Keratinocyte (primary cell): Measurements from ENCODE around the gene PVRIG. TPM values are rescaled to one million over a fixed set of nuclear protein-coding genes. Genes with fewer than 3 reads are reported as not detected.

Experiments used
- DNase-seq: peaks from one replicate; pipeline ENCODE4 v3.0.0-alpha.2; 2011; ENCODE audit warnings: low read depth, missing footprints, low spot score
- FAIRE-seq: peaks from 2 replicates; lab custom pipeline; 2011; peaks lifted over from hg19 to GRCh38; lab: Jason Lieb, UNC
- H2AFZ ChIP-seq: 2 replicates; pipeline ENCODE4 v1.6.0; 2012; ENCODE audit warnings: low read length, control low read depth, inconsistent platforms; ENCODE audit not compliant: control insufficient read depth
- H3K27ac ChIP-seq: 2 replicates; pipeline ENCODE4 v1.5.1; 2011; ENCODE audit warnings: low read length; ENCODE audit not compliant: control insufficient read depth, insufficient read depth
- H3K27me3 ChIP-seq: 3 replicates; pipeline ENCODE4 v1.6.0; 2011; ENCODE audit warnings: low read length; ENCODE audit not compliant: control insufficient read depth, insufficient read depth; ENCODE audit errors: extremely low read depth
- H3K36me3 ChIP-seq, 2 experiments: 2 replicates in 1 of 2; 3 replicates in 1 of 2; pipeline ENCODE4 v1.5.1; 2011; ENCODE audit warnings: low read length in 2 of 2, mild to moderate bottlenecking in 1 of 2; ENCODE audit not compliant: control insufficient read depth in 2 of 2, insufficient read depth in 2 of 2; ENCODE audit errors: extremely low read depth in 1 of 2
- H3K4me1 ChIP-seq: 3 replicates; pipeline ENCODE4 v1.5.1; 2011; ENCODE audit warnings: low read length; ENCODE audit not compliant: control insufficient read depth, insufficient read depth; ENCODE audit errors: extremely low read depth
- H3K4me2 ChIP-seq: 3 replicates; pipeline ENCODE4 v1.6.0; 2011; ENCODE audit warnings: low read depth, low read length; ENCODE audit not compliant: control insufficient read depth, insufficient read depth; ENCODE audit errors: extremely low read depth
- H3K4me3 ChIP-seq, 3 experiments: fragments of 200-600 bp in 1 of 3; sonication (generic) in 1 of 3; 2 replicates in 2 of 3; 3 replicates in 1 of 3; pipeline ENCODE4 v1.5.1; 2011 to 2016; ENCODE audit warnings: low read length in 3 of 3, mild to moderate bottlenecking in 3 of 3, control low read depth in 2 of 3, inconsistent platforms in 1 of 3, low read depth in 1 of 3, mixed read lengths in 1 of 3, mixed run types in 1 of 3, moderate library complexity in 1 of 3; ENCODE audit not compliant: control insufficient read depth in 2 of 3, insufficient read depth in 2 of 3; ENCODE audit errors: extremely low read depth in 1 of 3
- H3K79me2 ChIP-seq: 2 replicates; pipeline ENCODE4 v1.6.0; 2012; ENCODE audit warnings: low read length; ENCODE audit not compliant: control insufficient read depth, insufficient read depth
- H3K9ac ChIP-seq: 3 replicates; pipeline ENCODE4 v1.6.0; 2011; ENCODE audit warnings: low read length; ENCODE audit not compliant: control insufficient read depth, insufficient read depth; ENCODE audit errors: extremely low read depth
- H3K9me1 ChIP-seq: 3 replicates; pipeline ENCODE4 v1.6.0; 2011; ENCODE audit warnings: low read length; ENCODE audit not compliant: control insufficient read depth, insufficient read depth; ENCODE audit errors: extremely low read depth
- H3K9me3 ChIP-seq: 2 replicates; pipeline ENCODE4 v1.5.1; 2012; ENCODE audit warnings: low read depth, low read length; ENCODE audit not compliant: control insufficient read depth
- H4K20me1 ChIP-seq: 3 replicates; pipeline ENCODE4 v1.6.0; 2011; ENCODE audit warnings: low read length; ENCODE audit not compliant: control insufficient read depth, insufficient read depth; ENCODE audit errors: extremely low read depth
- CTCF ChIP-seq, 3 experiments: IDR thresholded peaks in 1 of 3; conservative IDR thresholded peaks in 1 of 3; optimal IDR thresholded peaks in 1 of 3; 2 replicates in 2 of 3; 3 replicates in 1 of 3; pipeline versions ENCODE3 to v1.5.1; 2011; ENCODE audit warnings: low read length in 3 of 3, mild to moderate bottlenecking in 3 of 3, moderate library complexity in 2 of 3, control low read depth in 1 of 3, inconsistent platforms in 1 of 3; ENCODE audit not compliant: insufficient read depth in 2 of 3; ENCODE audit errors: extremely low read depth in 1 of 3
- EZH2 ChIP-seq: IDR thresholded peaks from one replicate; pipeline ENCODE4 v1.6.1; 2012; ENCODE audit warnings: inconsistent platforms, mild to moderate bottlenecking, low read length, moderate library complexity
- dilution Hi-C: fragments of 300-500 bp; cut with MboI; formaldehyde crosslinking; loops from one replicate; pipeline ENCODE4 v1.7.0; 2020; ENCODE audit warnings: low sequenced_read_pairs; ENCODE audit not compliant: extremely low pct_ligation_motif_present
- polyA plus RNA-seq, 5 experiments: library from polyadenylated mRNA; depleted of rRNA in 3 of 5; stranded (reverse) in 3 of 5; stranded (forward) in 1 of 5; unstranded in 1 of 5; fragments of >200 nt; gene quantifications; 1 replicate in 1 of 5; 2 replicates in 3 of 5; 3 replicates in 1 of 5; pipeline versions ENCODE4 v1.2.1 to v1.2.3, GENCODE V29; 2011 to 2012; ENCODE audit warnings: missing spikeins in 2 of 5, low read depth in 1 of 5, low replicate concordance in 1 of 5

The PVRIG gene
- polyA plus RNA-seq, 1 donor (not counting 4 experiments of a cell fraction or from before 2014, with no cell fraction given), result 0.41 TPM

DNA sequence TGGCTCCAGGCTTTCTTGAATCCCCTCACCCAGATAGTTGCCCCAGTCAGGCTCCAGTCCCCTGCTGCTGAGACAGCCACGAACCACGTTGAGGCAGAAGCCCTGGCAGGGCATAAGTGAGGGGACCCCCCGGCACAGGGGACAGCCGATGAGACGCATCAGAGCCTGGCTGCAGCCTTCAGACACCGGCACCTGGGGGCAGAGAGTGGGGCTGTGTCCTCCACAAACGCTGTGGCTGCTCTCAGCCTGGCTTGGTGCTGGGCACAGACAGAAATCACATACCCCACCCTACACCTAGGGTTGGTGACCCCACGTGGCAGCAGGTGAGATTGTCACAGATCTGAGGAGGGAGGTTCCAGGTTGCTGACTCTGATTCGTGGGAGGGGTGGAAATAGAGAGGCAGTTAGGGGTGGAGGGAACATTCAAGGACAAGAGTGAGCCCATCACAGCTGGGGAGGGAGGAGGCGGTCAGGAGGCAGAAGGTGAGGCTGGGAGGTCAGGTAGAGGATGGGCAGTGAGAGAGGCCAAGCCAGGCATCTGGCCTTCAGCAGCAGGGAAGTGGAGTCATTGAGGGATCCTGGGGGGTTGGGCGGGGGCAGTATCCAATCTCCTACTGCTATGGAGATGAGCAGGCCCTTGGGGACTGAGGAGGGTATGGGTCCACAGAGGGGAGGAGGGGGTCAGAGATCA lies 45.8 kb upstream of the PVRIG start:
- H3K79me2 ChIP-seq, result no peaks in the 10 kb centered on the region
- dilution Hi-C loops, result no loop called here

DNA sequence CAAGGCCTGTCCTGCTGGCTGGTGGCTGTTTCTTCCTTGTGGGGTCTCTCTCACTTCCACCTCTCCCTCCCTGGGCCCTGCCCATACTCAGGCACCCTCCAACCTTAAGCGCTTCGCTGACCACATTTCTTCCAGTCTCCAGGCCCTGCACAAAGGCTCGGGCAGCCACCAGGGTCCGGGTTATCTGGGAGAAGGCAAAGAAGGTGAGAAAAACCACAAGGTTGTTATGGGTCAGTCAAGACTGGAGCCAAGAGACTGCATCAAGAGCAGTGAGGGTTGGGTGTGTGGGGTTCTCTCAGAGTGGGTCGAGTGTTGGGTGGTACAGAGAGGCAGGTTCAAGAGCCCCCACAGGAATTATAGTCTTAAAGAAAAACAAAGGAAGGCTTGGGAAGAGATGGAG lies 45.2 kb upstream of the PVRIG start:
- dilution Hi-C loops, result no loop called here
- H3K9ac ChIP-seq, result no peak overlapping the region
- peaks cover 14% of the 10 kb centered on the region for H3K27me3 ChIP-seq
- no peak for FAIRE-seq
- H3K9me1 ChIP-seq, result no peaks in the 10 kb centered on the region
- no peak for DNase-seq
- no peak overlapping the region for H3K4me3 ChIP-seq
- H3K27ac ChIP-seq, result no peak overlapping the region
- no peak for TF ChIP-seq EZH2
- TF ChIP-seq CTCF (optimal IDR thresholded peaks at IDR 0.05 in 1 of 3, IDR thresholded peaks at IDR 0.05 in 1 of 3, conservative IDR thresholded peaks at IDR 0.05 in 1 of 3; ENCODE audit: extremely low read depth in 1 of 3, insufficient read depth in 2 of 3, low read length in 3 of 3), result no peak
- no peaks in the 10 kb centered on the region for H4K20me1 ChIP-seq
- no peaks in the 10 kb centered on the region for H3K36me3 ChIP-seq
- no peaks in the 10 kb centered on the region for H3K4me1 ChIP-seq
- peaks cover 1% of the 10 kb centered on the region for H3K9me3 ChIP-seq
- H2AFZ ChIP-seq, result no peak overlapping the region
- no peaks in the 10 kb centered on the region for H3K79me2 ChIP-seq
- no peak overlapping the region for H3K4me2 ChIP-seq

More for the DNA sequence above, 45.8 kb upstream of the PVRIG start:
- H2AFZ ChIP-seq, result no peak overlapping the region
- DNase-seq (no peak), FAIRE-seq (no peak)
- no peaks in the 10 kb centered on the region for H3K4me1 ChIP-seq
- H3K4me2 ChIP-seq, result no peak overlapping the region
- no peak overlapping the region for H3K9ac ChIP-seq
- H3K9me3 ChIP-seq, result peaks cover 1% of the 10 kb centered on the region
- H3K27me3 ChIP-seq, result peaks cover 14% of the 10 kb centered on the region
- no peaks in the 10 kb centered on the region for H4K20me1 ChIP-seq
- H3K9me1 ChIP-seq, result no peaks in the 10 kb centered on the region
- no peaks in the 10 kb centered on the region for H3K36me3 ChIP-seq
- no peak overlapping the region for H3K4me3 ChIP-seq
- TF ChIP-seq CTCF (optimal IDR thresholded peaks at IDR 0.05 in 1 of 3, IDR thresholded peaks at IDR 0.05 in 1 of 3, conservative IDR thresholded peaks at IDR 0.05 in 1 of 3; ENCODE audit: extremely low read depth in 1 of 3, insufficient read depth in 2 of 3, low read length in 3 of 3), result peak in 1 of 3 experiments; percentile 4
- TF ChIP-seq EZH2, result no peak
- H3K27ac ChIP-seq, result no peak overlapping the region
